GM18868 (cell line): ENCODE data around the gene PRRT4.

Experiments used
- ATAC-seq: cut with Tn5 transposase; IDR thresholded peaks from one replicate; pipeline ENCODE4 v1.9.1; 2021; ENCODE audit warnings: mild to moderate bottlenecking, moderate library complexity; ENCODE audit not compliant: unreplicated experiment

PRRT4 gene

DNA sequence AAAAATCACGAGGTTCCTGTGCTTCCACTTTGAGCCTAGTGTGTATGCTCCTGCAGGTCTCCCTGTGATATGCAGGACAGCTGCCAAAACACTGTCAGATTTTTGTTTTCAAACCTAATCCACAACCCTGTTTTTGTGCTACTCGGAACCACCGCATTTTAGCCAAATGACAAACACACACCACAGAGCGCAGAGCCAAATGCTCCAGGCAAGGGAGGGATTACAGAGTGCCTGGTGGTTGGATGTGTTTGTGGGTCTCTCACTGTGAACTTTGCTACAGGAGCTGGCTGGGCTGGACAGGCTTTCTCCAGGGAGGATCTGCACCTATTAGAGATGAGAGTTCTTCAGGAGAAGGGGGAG lies 12.0 kb downstream of the PRRT4 start:
- no peak for ATAC-seq

DNA sequence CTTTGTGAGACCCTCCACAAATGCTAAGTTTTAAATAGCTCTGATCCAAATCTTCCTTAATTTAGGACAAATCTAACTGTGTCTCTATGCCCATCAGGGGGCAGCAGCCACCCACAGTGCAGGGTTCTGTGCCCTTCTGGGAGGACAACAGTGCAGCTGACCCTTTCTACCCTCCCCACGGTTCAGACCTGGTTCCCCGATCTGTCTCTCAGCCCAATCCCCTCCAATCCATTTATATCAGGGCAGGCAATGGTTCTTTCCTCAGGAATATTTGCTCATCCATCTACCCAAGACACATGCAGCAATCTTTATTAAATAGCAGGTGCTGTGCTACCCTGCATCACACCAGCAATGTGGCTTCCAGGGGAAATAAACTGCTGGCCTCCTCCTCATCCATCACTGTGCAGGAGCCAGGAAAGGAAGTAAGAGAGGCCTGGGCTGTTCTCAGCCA lies 13.8 kb downstream of the PRRT4 start:
- ATAC-seq, result no peak

DNA sequence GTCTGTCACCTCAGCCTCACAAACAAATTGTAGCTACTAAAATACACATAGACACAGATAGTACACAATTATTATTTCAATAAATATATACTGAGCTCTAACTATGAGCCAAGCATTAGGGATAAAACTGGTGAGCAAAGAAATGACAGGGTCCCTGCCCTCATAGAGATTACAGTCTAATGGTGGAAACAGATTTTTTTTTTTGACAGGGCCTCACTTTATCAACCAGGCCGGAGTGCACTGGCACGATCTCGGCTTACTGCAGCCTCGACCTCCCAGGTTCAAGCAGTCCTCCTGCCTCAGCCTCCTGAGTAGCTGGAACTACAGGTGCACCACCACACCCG lies 17.1 kb downstream of the PRRT4 start:
- no peak for ATAC-seq

DNA sequence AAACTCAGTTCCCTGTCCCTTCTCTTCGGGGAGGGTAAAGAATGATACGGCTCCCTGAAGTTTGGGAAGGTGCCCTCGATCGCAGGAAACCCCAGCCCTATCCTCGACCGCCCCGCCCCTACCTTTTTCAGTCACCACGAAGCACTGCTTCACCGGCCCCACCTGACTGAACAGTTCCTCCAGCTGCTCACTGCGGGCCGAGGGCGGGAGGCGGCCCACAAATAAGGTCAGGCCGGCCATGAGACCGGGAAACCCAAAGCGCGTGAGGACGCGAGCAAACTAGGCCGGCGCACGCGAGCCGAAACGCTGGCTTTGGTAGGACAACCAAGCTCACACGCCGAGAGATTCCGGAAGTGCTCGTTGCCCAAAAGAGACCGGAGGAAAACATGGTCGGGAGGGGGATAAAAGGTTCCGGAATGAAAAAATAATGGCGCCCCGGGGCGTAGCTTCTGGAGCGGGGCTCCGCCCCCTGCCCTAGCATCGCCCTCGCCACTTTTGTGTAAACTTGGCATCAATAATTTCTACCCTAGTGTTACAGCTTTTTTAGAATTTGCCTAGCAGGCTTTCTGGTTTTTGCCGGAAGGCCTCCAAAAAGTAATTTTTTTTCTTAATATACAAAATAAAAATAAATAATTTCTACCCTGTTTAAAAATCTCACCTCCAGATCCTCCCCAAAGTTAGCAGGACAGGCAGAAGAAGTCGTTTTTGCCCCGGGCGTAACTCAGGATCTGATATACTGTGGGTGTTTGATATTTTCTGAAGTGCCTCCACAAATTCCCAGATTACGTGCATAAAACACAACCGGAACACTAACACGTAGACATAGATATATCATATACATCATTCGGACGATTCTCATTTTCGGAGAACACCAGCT lies 17.7 kb downstream of the PRRT4 start, which contains the start of gene RBM28:
TSS of gene RBM28 (minus strand) at position 355 of the 877 bp plus-strand sequence. CDS start at position 240, 115 bp downstream.
- peak; percentile 93 for ATAC-seq

DNA sequence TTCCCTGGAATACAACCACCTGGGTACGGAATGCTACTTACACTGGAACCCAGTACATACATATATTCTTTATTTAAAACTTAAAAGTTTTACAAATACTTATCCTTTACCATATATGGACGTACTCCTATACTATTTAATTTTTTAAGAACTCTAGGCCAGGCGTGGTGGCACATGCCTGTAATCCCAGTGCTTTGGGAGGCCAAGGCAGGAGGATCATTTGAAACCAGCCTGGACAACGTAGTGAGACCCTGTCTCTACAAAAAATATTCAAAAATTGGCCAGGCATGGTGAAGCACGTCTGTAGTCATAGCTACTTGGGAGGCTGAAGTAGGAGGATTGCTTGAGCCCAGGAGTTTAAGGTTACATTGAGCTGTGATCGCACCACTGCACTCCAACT lies 19.8 kb downstream of the PRRT4 start:
- ATAC-seq, result no peak

DNA sequence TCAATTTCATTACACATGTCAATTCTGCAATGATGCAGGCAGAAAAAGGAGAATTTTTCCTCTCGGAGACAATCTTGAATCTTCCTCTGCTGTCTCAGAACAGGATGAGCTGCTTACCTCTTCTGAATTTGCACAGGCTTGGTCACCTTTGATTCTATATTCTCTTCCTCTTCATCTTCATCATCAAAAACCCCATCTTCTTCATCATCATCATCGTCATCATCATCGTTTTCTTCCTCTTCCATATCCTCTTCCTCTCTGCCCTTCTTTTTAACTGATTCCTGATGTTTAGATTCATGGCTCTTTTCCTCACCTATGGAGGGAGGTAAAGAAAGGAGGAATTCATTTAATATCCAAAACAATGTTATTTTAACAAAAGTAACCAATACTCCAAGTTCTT lies 25.8 kb downstream of the PRRT4 start:
- ATAC-seq, result no peak

DNA sequence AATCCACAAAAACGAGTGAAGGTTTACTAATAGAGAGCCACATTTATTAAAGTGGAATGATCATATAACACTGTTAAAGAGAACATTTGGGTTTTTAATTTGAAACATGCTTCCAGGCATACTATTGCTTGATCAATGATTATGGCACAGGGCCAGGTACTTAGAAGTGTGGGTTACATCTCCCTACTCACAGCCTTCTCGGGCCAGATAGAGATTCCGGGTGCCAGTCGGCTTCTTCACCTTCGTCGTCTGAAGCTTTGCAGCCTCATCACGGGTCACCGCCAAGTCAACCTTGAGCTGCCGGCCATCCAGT lies 37.2 kb downstream of the PRRT4 start:
- no peak for ATAC-seq

DNA sequence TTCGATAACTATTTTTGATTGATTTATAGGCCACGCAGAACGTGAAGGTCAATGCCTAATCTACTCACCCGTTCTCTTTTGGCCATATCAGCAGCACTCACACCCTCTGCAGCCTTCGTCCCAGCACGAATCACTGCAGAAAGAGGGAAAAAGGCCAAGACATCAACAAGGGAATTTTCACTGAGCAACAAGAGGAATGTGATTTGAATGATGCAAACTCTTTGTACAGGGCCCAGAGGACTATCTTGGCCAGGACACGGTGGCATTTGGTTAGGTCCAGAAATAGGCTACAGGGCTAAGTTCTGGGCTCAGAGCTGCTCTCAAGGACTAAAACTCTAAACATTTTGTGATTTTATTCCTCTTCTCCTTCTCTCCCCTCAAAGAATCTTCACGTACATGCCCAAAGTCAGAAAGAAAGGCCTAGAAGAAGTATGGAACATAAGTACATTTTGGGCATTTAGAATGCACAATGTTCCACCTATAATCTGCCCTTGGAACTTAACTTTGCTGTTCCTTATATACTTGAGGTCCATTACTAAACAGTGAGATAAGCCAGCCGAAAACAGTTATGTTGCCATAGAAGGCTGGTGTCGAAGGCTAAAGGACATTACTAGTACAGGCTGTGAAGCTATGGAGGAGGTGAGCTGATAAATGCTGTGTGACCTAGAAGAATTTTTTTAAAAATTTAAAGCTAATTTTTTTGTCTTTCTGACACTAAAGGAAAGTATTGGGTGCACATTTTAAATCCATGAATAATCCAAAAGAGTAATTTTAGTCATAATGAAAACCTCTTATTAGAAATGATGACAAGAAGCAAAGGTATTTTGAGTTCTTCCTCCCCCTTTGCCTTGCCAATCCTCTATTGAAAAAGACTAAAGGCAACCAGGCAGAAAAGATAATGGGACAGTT lies 37.8 kb downstream of the PRRT4 start:
- no peak for ATAC-seq

DNA sequence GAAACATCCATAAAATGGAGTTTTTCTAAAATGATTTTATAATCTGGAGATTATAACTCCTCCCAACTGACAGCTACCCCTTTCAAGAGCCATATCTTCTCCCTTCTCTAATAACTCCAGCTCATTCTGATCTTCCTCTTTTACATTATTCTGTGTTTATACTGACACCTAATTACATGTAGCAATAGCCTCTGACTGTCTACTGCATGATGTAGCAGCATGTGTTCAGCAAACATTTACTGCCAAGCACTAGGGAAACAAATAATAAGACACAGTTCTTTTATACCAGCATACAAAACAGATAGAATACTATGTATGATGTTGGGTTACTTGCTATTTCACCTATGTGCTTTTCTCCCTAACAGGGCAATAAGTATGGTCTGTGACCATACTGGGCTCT lies 38.5 kb downstream of the PRRT4 start:
- no peak for ATAC-seq

DNA sequence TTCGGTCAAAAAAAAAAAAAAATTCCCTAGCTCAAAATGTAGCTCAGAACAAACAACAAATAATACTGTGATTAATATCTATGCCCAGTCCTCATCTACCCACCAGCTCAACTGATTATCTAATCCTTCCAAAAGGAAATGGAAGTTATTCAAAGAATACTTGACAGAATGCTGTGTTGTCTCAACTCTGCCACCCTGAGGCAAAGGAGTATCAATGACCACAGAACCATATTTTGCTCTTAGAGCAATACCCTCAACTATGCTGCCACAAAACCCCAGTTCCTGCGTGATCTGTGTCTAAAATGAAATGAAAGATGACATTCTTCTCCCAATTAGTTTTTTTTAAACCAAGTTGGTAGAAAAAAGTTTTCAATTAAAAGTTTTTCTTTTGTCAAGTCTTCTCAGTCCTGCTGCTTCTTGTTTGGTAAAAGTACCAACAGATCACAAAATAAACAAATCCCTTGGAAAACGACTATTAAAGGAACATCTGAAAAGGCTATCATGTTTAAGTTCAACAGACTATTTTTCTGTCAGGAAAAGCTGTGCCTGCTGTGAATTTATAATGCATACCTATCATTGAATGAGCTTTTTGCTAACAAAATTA lies 39.3 kb downstream of the PRRT4 start:
- no peak for ATAC-seq

DNA sequence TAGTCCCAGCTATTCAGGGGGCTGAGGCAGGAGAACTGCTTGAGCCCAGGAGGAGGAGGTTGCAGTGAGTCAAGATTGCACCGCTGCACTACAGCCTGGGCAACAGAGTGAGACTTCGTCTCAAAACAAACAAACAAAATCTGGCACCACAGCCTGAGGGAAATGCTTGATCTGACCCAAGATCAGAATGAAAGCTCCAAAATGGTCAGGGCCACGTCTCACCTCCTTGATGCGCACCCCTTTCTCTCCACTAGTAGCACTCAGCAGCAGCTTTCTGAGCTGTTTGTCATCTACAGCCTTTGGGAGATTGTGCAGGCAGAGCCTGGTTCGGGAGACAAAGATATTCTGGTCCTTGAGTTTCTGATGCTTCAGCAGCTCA lies 40.5 kb downstream of the PRRT4 start:
- ATAC-seq, result no peak

DNA sequence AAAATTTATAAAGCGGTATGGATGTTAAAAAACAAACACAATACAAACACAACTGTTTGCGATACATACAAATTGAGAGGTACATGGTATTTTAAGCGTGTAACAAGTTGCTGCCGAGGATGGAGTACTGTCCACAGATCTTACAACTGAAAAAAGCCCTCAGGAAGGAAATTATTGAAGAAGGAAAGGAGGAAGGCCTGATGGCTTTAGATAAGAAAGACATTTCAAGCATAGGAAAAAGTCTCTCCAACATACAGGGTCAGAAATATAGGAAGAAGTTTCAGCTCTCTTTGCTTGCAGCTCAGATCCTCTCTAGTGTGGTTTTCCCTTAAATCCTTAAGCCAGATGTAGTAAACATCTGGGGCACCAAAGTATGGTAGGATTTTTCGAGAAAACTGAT lies 42.8 kb downstream of the PRRT4 start:
- ATAC-seq, result no peak

DNA sequence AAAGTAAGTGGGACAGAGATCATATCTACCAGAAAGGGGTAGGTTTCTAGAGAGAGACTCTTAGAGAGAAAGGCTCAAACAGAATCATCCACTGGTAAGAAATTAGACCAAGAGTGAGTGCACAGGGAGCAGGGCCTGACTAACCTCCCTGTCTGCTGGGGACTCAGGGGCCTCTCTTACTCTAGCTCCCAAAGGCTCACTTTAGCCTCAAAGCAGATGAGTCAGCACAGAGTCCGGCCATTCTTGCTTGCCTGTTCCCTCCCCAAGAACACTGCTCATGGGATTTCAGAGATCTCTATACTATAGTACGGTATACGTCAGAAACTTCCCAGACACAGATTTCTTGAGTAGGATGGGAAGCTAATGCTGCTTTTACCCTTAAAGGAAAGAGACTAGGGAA lies 50.5 kb downstream of the PRRT4 start:
- no peak for ATAC-seq

DNA sequence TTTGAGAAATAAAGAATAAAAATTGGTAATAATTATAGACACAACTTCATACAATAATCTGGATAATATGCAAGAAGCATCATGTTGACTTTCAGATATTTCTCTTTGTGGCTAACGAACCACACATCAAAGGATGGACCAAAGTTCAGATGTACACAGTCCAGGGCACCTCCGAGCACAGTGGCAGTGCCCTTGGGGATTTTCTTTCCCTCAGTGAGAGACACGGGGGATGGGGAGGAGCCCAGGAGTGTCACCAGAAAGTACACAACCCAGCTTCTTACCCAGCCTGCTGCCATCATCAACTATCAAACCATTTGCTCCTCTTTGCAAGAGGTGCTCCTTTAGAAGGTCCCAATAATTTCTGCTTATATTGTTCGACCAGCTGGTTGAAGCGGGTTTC lies 51.0 kb downstream of the PRRT4 start:
- ATAC-seq, result no peak

DNA sequence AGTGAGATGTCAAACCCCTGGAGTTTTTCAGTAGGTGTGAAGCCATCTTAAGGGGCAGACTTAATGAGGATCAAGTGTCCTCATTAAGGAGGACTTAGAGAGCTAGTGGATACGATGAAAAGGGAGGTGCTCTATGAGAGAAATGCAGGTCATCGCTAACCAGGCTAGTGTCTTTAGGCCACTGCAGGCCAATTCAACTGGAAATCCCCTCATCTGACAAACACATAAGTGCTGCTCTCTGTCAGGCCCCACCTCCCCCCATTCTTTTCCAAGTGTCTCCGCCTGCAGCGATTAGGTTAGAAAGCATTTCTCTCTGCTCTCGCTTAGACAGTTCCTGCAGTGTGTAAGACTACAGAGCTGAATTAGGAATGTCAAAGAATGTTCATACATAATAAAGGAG lies 51.5 kb downstream of the PRRT4 start:
- no peak for ATAC-seq

DNA sequence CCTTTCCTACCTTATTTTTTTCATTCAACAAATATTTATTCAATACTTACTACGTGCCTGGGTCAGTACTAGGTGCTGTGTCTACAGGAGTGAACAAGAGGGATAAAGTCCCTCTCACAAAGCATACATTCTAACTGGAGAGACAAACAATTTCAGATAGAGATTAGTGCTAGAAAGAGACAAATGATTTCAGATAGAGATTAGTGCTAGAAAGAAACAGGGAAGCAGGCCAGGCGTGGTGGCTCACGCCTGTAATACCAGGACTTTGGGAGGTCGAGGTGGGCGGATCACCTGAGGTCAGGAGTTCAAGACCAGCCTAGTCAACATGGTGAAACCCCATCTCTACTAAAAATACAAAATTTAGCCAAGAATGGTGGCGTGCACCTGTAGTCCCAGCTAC lies 52.4 kb downstream of the PRRT4 start:
- no peak for ATAC-seq

DNA sequence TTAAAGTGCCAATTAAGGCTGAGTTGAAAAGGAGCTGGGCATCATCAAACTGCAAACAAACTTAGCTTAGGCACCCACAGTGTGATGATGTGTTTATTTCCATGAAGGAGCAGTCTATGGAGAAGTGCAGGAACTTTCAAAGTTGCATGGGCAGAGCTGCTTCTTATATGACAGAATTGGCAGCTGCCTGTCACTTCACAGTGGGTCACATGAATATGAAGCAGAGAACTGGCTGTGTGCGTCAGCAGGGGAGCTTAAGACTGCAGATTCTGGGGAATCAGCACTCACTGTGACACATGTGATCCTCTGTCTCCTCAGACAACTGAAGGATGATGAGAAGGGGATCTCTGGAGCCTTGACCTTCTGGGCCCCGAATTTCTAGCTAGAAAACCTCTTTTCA lies 54.4 kb downstream of the PRRT4 start:
- ATAC-seq, result no peak

DNA sequence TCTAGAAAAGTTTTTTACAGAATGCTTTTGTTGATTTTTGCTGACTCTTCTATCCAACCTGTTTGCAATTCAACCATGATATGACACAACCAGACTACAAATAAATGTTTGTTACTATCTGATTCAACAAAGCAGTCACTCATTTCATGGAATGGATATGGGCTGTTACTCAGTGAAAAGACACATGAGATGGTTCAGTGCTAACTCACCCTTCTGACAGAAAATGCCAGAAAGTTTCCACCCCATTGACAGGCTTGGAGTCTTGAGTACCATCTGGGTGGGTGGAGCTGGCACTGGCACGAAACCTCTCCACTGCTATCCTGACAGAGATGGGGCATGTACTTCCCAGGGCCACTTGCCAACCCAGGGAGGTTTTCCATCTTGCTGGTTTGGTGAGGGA lies 57.3 kb downstream of the PRRT4 start:
- no peak for ATAC-seq

DNA sequence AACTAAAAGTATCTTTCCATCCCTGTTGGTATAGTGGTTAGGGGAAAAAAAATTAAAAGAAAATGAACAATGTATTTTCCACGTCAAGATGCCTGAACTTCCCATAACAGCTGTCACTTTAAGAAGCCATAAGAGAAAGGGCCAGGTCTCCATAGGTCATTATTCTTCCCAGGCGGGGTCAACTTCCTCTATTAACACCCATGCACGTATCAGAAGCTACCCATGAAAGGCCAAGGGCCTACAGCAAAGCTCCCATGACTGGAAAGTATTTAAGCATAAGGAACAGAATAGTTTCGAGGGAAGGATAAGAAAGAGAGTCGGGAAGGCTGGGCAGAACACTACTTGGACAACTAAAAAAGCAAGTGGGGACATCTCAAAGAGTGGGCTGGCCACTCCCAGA lies 57.8 kb downstream of the PRRT4 start:
- no peak for ATAC-seq

DNA sequence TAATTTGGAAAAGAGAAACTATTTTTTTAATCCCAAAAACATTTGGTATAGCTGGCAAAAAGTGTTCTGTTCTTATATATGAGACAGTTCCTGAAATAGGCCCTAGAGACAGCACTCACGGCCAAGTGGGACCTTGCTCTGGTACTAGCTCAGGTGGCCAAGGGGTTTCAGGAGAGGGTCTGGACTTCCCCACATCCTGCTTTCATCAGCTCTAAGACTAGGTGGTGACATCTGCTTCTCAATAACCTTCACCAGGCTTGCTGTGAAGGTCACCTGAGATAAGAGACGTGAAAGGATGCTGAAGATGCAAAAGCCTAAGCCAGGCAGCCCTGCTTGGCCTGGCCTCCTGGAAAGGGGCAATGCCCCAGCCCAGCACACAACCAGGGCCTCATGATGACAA lies 58.4 kb downstream of the PRRT4 start:
- no peak for ATAC-seq

DNA sequence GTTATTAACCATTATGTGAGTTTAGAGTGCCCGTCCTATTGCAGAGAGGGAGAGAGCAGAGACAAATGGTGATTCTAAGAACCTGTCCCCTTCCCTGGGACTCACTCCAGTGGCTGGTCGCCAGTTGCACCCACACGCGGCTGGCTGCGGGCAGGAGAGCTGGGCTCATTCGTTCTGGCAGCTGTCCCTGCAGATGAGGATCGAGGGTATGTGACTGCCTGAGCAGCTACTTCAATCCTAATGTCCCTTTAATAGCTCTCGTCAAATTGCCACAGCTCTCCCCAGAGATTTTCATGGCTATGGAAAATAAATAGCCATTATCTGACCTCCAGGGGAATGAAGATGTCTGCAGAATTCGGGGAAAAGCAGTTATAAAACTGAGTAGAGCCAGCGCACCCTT lies 59.4 kb downstream of the PRRT4 start:
- ATAC-seq, result no peak
